ENCODE results near the gene TBL1Y. TPM values are rescaled to one million over a fixed set of nuclear protein-coding genes. Genes with fewer than 3 reads are reported as not detected.

Gene TBL1Y
- polyA plus RNA-seq, 4 donors: 0.03 to 2.6 TPM; not detected in 2

DNA sequence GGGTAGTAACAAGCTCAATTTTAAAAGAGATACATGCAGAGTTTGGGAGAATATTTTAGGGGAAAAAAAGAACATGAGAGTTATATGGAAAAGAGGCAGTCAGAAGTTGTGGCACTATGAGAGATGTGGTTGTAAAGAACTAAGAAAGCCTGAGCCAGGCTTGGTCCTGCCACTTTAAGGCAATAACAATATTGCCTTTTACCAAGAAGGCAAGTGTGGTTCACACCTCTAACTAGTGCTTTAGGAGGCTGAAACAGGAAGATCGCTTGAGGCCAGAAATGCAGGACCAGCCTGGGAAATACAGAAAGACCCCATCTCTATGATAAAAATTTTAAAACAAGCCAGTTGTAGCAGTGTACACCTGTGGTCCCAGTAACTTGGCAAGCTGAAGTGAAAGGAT lies 192.2 kb downstream of the TBL1Y start:
- WGBS, 3 donors: 86% methylated on average over 1 of the region's 1 CpG; no CpG with 5 or more reads in 1 of the 3 donors
- H3K36me3 ChIP-seq (ENCODE audit: control insufficient read depth in 3 of 3, insufficient read depth in 2 of 3, low read depth in 1 of 3, low read length in 3 of 3): no peaks in the 10 kb centered on the region
- no peaks in the 10 kb centered on the region for H3K27me3 ChIP-seq (ENCODE audit: control insufficient read depth in 3 of 3, insufficient read depth in 3 of 3, low read length in 3 of 3)
- H3K9me3 ChIP-seq (ENCODE audit: control insufficient read depth in 2 of 2, insufficient read depth in 1 of 2, low read depth in 1 of 2, low read length in 1 of 2): no peaks in the 10 kb centered on the region
- H3K4me3 ChIP-seq (ENCODE audit: low read depth in 1 of 3, low read length in 3 of 3): no peak overlapping the region
- no peaks in the 10 kb centered on the region for H3K4me1 ChIP-seq (ENCODE audit: control insufficient read depth in 3 of 3, insufficient read depth in 2 of 3, low read depth in 1 of 3, low read length in 2 of 3)
- H3K27ac ChIP-seq (ENCODE audit: low read depth in 1 of 3, low read length in 2 of 3): no peak overlapping the region
- DNase-seq (no peak), FAIRE-seq (no peak)

DNA sequence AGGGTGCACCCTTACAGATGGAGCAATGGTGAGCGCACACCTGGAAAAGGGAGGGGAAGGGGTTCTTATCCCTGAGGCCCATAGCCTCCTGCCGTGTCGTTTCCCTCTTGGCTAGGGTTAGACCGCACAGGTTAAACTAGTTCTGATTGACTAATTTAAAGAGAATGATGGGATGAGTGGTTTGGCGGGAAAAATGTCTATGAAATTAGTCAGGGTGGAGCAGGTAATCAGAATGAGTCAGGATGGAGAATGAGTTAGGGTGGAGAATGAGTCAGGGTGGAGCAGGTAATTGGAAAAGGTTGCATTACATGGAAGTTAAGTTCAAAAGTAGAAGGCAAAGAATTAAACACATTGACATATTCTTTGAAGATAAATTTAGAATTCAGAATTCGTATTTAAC lies 196.7 kb downstream of the TBL1Y start:
- WGBS, 3 donors: 87 to 90% methylated on average over 6 of the region's 6 CpGs; no CpG with 5 or more reads in 1 of the 3 donors
- no peak for FAIRE-seq

DNA sequence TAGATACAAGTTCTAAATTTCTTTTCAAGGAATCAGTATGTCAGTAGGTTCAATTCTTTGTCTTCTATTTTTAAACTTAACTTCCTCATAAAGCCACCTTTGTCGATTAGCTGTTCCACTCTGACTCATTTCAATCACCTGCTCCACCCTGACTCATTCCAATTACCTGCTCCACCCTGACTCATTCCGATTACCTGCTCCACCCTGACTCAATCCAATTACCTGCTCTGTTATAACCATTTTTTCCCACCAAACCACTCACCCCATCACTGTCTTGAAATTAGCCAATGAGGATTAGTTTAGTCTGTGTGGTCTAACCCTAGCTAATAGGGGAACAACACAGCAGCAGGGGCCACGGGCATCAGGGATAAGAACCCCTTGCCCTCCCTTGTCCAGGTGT lies 199.6 kb downstream of the TBL1Y start:
- FAIRE-seq: no peak
- WGBS, 3 donors: 28 to 48% methylated on average over 3 of the region's 3 CpGs; no CpG with 5 or more reads in 1 of the 3 donors
- no peak overlapping the region for H3K27ac ChIP-seq (ENCODE audit: low read depth in 1 of 3, low read length in 2 of 3)

More for the DNA sequence above, 196.7 kb downstream of the TBL1Y start:
- H3K27me3 ChIP-seq (ENCODE audit: control insufficient read depth in 3 of 3, insufficient read depth in 3 of 3, low read length in 3 of 3): no peaks in the 10 kb centered on the region
- H3K36me3 ChIP-seq (ENCODE audit: control insufficient read depth in 3 of 3, insufficient read depth in 2 of 3, low read depth in 1 of 3, low read length in 3 of 3): no peaks in the 10 kb centered on the region
- no peak overlapping the region for H3K4me3 ChIP-seq (ENCODE audit: low read depth in 1 of 3, low read length in 3 of 3)
- H3K27ac ChIP-seq (ENCODE audit: low read depth in 1 of 3, low read length in 2 of 3): no peak overlapping the region
- no peaks in the 10 kb centered on the region for H3K4me1 ChIP-seq (ENCODE audit: control insufficient read depth in 3 of 3, insufficient read depth in 2 of 3, low read depth in 1 of 3, low read length in 2 of 3)
- DNase-seq: no peak
- no peaks in the 10 kb centered on the region for H3K9me3 ChIP-seq (ENCODE audit: control insufficient read depth in 2 of 2, insufficient read depth in 1 of 2, low read depth in 1 of 2, low read length in 1 of 2)

DNA sequence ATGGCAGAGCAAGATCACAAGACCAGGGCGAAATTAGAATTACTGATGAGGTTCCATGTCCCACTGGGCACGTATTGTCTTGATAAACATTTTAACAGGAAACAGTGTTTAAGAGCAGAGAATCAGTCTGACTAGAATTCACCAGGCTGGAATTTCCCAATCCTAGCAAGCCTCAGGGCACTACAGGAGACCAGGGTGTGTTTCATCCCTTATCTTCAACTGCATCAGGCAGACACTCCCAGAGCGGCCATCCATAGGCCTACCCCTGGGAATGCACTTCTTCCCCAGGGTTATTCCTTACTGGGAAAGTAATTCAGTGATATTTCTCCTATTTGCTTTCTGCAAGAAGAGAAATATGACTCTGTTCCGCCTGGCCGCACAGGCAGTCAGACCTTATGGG lies 205.4 kb downstream of the TBL1Y start:
- H3K27me3 ChIP-seq (ENCODE audit: control insufficient read depth in 3 of 3, insufficient read depth in 3 of 3, low read length in 3 of 3): no peaks in the 10 kb centered on the region
- DNase-seq: no peak
- no peak overlapping the region for H3K27ac ChIP-seq (ENCODE audit: low read depth in 1 of 3, low read length in 2 of 3)
- FAIRE-seq: no peak
- H3K9me3 ChIP-seq (ENCODE audit: control insufficient read depth in 2 of 2, insufficient read depth in 1 of 2, low read depth in 1 of 2, low read length in 1 of 2): no peaks in the 10 kb centered on the region
- no peak overlapping the region for H3K4me3 ChIP-seq (ENCODE audit: low read depth in 1 of 3, low read length in 3 of 3)
- 91 to 92% methylated on average over 5 of the region's 5 CpGs; no CpG with 5 or more reads in 1 of the 3 donors for WGBS, 3 donors
- H3K36me3 ChIP-seq (ENCODE audit: control insufficient read depth in 3 of 3, insufficient read depth in 2 of 3, low read depth in 1 of 3, low read length in 3 of 3): no peaks in the 10 kb centered on the region
- no peaks in the 10 kb centered on the region for H3K4me1 ChIP-seq (ENCODE audit: control insufficient read depth in 3 of 3, insufficient read depth in 2 of 3, low read depth in 1 of 3, low read length in 2 of 3)

More for the DNA sequence above, 199.6 kb downstream of the TBL1Y start:
- Histone ChIP-seq H3K4me1 (ENCODE audit: control insufficient read depth in 3 of 3, insufficient read depth in 2 of 3, low read depth in 1 of 3, low read length in 2 of 3) (no peaks in the 10 kb centered on the region), H3K36me3 (ENCODE audit: control insufficient read depth in 3 of 3, insufficient read depth in 2 of 3, low read depth in 1 of 3, low read length in 3 of 3) (no peaks in the 10 kb centered on the region), H3K9me3 (ENCODE audit: control insufficient read depth in 2 of 2, insufficient read depth in 1 of 2, low read depth in 1 of 2, low read length in 1 of 2) (no peaks in the 10 kb centered on the region), H3K27me3 (ENCODE audit: control insufficient read depth in 3 of 3, insufficient read depth in 3 of 3, low read length in 3 of 3) (no peaks in the 10 kb centered on the region), H3K4me3 (ENCODE audit: low read depth in 1 of 3, low read length in 3 of 3) (no peak overlapping the region)
- DNase-seq: no peak

DNA sequence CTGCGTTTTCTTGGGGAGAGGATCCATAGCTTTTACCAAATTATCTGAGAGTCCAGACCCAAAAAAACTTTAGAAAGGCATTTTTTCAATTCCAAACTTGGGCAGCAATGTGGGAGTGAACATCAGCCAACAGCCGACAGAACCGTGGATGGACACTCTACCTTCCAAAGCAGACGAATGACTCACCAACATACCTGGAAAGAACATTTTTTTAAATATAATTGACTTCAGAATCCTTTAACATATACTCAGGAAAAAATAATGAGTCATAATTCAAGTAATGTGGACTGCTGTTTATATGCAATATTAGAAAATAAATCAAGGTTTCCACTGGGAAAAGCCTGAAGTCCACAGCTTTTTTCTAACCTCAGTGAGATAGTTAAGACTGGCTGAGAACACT lies 211.7 kb downstream of the TBL1Y start:
- Histone ChIP-seq H3K27ac (ENCODE audit: low read depth in 1 of 3, low read length in 2 of 3) (no peak overlapping the region), H3K27me3 (ENCODE audit: control insufficient read depth in 3 of 3, insufficient read depth in 3 of 3, low read length in 3 of 3) (no peaks in the 10 kb centered on the region), H3K4me3 (ENCODE audit: low read depth in 1 of 3, low read length in 3 of 3) (no peak overlapping the region), H3K36me3 (ENCODE audit: control insufficient read depth in 3 of 3, insufficient read depth in 2 of 3, low read depth in 1 of 3, low read length in 3 of 3) (no peaks in the 10 kb centered on the region), H3K4me1 (ENCODE audit: control insufficient read depth in 3 of 3, insufficient read depth in 2 of 3, low read depth in 1 of 3, low read length in 2 of 3) (no peaks in the 10 kb centered on the region), H3K9me3 (ENCODE audit: control insufficient read depth in 2 of 2, insufficient read depth in 1 of 2, low read depth in 1 of 2, low read length in 1 of 2) (no peaks in the 10 kb centered on the region)
- FAIRE-seq (no peak), DNase-seq (no peak)
- WGBS, 3 donors: 67 to 80% (median 78%) methylated on average over 1 to 4 of the region's 4 CpGs

DNA sequence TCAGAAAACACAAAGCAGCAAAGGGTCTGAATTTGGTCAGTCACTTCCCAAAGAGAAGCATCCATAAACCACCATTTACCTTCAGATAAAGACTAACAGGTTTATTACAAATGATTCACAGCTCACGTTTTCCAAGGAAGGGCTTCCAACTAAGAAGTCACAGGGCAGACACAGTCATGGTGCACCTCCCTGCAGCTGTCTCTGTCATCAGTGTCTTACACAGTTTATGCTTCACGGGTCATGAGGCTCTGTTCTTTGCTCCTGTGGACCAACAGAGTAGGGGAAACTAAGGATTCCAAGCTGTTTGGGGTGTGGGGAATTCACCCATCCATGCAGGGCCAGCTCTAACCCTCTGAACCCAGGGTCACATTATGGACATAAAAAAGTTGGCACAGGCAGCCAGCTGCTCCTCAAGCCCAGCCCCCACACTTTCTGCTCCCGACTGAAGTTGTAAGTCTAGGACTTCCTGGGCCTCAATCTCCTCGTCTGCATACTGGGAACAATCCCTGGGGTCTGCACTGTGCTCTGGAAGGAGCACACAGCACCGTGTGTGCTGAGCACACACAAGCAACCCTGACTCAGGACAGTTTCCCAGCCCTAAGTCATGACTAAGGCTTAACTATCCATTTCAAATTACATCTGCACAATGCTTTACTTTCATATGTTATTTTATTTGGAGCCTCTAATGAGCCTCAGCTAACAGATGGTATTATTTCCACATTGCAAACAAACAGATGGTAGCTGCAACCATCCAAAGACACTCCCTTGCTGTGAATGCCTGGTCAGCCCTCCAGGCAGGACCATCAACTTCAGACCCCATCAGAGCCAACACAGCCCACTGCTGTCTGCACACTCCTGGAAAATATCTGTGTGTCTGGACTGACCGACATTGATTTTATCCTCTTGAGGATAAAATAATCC lies 214.9 kb downstream of the TBL1Y start:
- FAIRE-seq (no peak), DNase-seq (no peak)
- no peaks in the 10 kb centered on the region for H3K9me3 ChIP-seq (ENCODE audit: control insufficient read depth in 2 of 2, insufficient read depth in 1 of 2, low read depth in 1 of 2, low read length in 1 of 2)
- no peaks in the 10 kb centered on the region for H3K27me3 ChIP-seq (ENCODE audit: control insufficient read depth in 3 of 3, insufficient read depth in 3 of 3, low read length in 3 of 3)
- H3K27ac ChIP-seq (ENCODE audit: low read depth in 1 of 3, low read length in 2 of 3): no peak overlapping the region
- H3K36me3 ChIP-seq (ENCODE audit: control insufficient read depth in 3 of 3, insufficient read depth in 2 of 3, low read depth in 1 of 3, low read length in 3 of 3): no peaks in the 10 kb centered on the region
- no peak overlapping the region for H3K4me3 ChIP-seq (ENCODE audit: low read depth in 1 of 3, low read length in 3 of 3)
- WGBS, 3 donors: 30 to 45% methylated on average over 6 of the region's 6 CpGs; no CpG with 5 or more reads in 1 of the 3 donors
- H3K4me1 ChIP-seq (ENCODE audit: control insufficient read depth in 3 of 3, insufficient read depth in 2 of 3, low read depth in 1 of 3, low read length in 2 of 3): no peaks in the 10 kb centered on the region

DNA sequence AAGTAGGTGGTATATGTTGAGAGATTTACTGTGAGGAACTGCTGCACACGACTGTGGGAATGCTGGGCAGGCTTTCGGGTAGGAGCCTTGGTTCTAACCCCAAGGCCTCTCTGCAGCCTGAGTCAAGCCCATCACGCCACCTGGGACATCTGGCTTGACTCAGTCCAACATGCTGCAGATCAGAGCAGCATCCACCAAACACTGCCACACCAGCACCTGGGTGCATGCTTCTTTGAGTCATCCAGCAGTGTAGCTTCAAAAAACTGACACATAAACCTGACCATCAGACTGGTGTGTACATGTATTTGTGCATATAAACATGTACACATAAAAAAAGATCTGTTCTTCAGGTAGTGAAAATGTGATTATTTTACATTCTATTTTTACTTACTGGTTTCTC lies 217.7 kb downstream of the TBL1Y start:
- 71 to 82% methylated on average over 3 of the region's 3 CpGs; no CpG with 5 or more reads in 1 of the 3 donors for whole genome bisulfite sequencing, 3 donors
- Histone ChIP-seq H3K27me3 (ENCODE audit: control insufficient read depth in 3 of 3, insufficient read depth in 3 of 3, low read length in 3 of 3) (no peaks in the 10 kb centered on the region), H3K4me1 (ENCODE audit: control insufficient read depth in 3 of 3, insufficient read depth in 2 of 3, low read depth in 1 of 3, low read length in 2 of 3) (no peaks in the 10 kb centered on the region), H3K9me3 (ENCODE audit: control insufficient read depth in 2 of 2, insufficient read depth in 1 of 2, low read depth in 1 of 2, low read length in 1 of 2) (no peaks in the 10 kb centered on the region), H3K4me3 (ENCODE audit: low read depth in 1 of 3, low read length in 3 of 3) (no peak overlapping the region), H3K27ac (ENCODE audit: low read depth in 1 of 3, low read length in 2 of 3) (no peak overlapping the region), H3K36me3 (ENCODE audit: control insufficient read depth in 3 of 3, insufficient read depth in 2 of 3, low read depth in 1 of 3, low read length in 3 of 3) (no peaks in the 10 kb centered on the region)
- DNase-seq (no peak), FAIRE-seq (no peak)

Data from small intestine (tissue), 7 donors.